Endothelial cell of umbilical vein (primary cell): ENCODE results near the gene KLF16. TPM values are rescaled to one million over a fixed set of nuclear protein-coding genes. Genes with fewer than 3 reads are reported as not detected.

ENCODE experiments used
- BruUV-seq: library from RNA; stranded (reverse); fragments of 400-500 nt; replicated peaks from 2 replicates; lab custom pipeline; 2021; lab: Mats Ljungman, UMichigan
- CTCF ChIA-PET: fragments of 300-600, 350-600 bp; sonication (Branson Sonifier 250); formaldehyde crosslinking; loops from one replicate; lab custom pipeline; 2021; ENCODE audit warnings: antibody characterized with exemption, inconsistent platforms; lab: Charles Lee
- POLR2A ChIA-PET: fragments of 300-600, 350-600 bp; sonication (Branson Sonifier 250); formaldehyde crosslinking; loops from one replicate; lab custom pipeline; 2021; ENCODE audit warnings: antibody characterized with exemption, inconsistent platforms; lab: Charles Lee
- DNase-seq: peaks from one replicate; pipeline ENCODE4 v3.0.0-alpha.2; 2011; ENCODE audit warnings: low read depth, low spot score
- FAIRE-seq: peaks from 2 replicates; lab custom pipeline; 2011; peaks lifted over from hg19 to GRCh38; lab: Jason Lieb, UNC
- H2AFZ ChIP-seq: 2 replicates; pipeline ENCODE4 v1.6.0; 2012; ENCODE audit warnings: low read depth, low read length, control low read depth, inconsistent platforms
- H3K27ac ChIP-seq: 2 replicates; pipeline ENCODE4 v1.5.1; 2011; ENCODE audit warnings: low read depth, mild to moderate bottlenecking, control low read depth, low read length, moderate library complexity; ENCODE audit not compliant: insufficient read depth
- H3K27me3 ChIP-seq, 2 experiments: 2 replicates each; pipeline versions ENCODE4 v1.6.0 to v1.6.1; 2011; ENCODE audit warnings: low read length in 2 of 2, mixed read lengths in 1 of 2; ENCODE audit not compliant: control insufficient read depth in 2 of 2, insufficient read depth in 2 of 2
- H3K36me3 ChIP-seq, 2 experiments: 2 replicates in 1 of 2; 3 replicates in 1 of 2; pipeline ENCODE4 v1.5.1; 2011; ENCODE audit warnings: low read length in 2 of 2, mild to moderate bottlenecking in 1 of 2, moderate library complexity in 1 of 2; ENCODE audit not compliant: control insufficient read depth in 2 of 2, insufficient read depth in 2 of 2; ENCODE audit errors: extremely low read depth in 1 of 2
- H3K4me1 ChIP-seq: 3 replicates; pipeline ENCODE4 v1.5.1; 2011; ENCODE audit warnings: mild to moderate bottlenecking, low read length; ENCODE audit not compliant: control insufficient read depth, insufficient read depth; ENCODE audit errors: extremely low read depth
- H3K4me2 ChIP-seq: 2 replicates; pipeline ENCODE4 v1.6.1; 2011; ENCODE audit warnings: low read length, control low read depth, mixed read lengths; ENCODE audit not compliant: insufficient read depth
- H3K4me3 ChIP-seq, 3 experiments: fragments of 200-600 bp in 1 of 3; sonication (generic), shearing (Covaris generic) in 1 of 3; replicated peaks in 1 of 3; 2 replicates each; pipeline ENCODE4 v1.5.1; 2011 to 2016; ENCODE audit warnings: control low read depth in 3 of 3, low read length in 3 of 3, mild to moderate bottlenecking in 2 of 3, inconsistent platforms in 1 of 3, low read depth in 1 of 3, moderate library complexity in 1 of 3; ENCODE audit not compliant: insufficient read depth in 1 of 3
- H3K79me2 ChIP-seq: 2 replicates; pipeline ENCODE4 v1.6.0; 2012; ENCODE audit warnings: low read length, inconsistent platforms; ENCODE audit not compliant: control insufficient read depth, insufficient read depth
- H3K9ac ChIP-seq: replicated peaks from 2 replicates; pipeline ENCODE3; 2011; ENCODE audit warnings: low read length, control low read depth; ENCODE audit not compliant: insufficient read depth; ENCODE audit errors: extremely low read depth
- H3K9me1 ChIP-seq: replicated peaks from 3 replicates; pipeline ENCODE4 v1.6.0; 2011; ENCODE audit warnings: mild to moderate bottlenecking, low read length; ENCODE audit not compliant: control insufficient read depth, insufficient read depth; ENCODE audit errors: extremely low read depth
- H3K9me3 ChIP-seq: replicated peaks from 2 replicates; pipeline ENCODE4 v1.5.1; 2012; ENCODE audit warnings: low read length, inconsistent platforms; ENCODE audit not compliant: control insufficient read depth, insufficient read depth
- H4K20me1 ChIP-seq: replicated peaks from 2 replicates; pipeline ENCODE3; 2011; ENCODE audit warnings: mild to moderate bottlenecking, low read length; ENCODE audit not compliant: control insufficient read depth, insufficient read depth; ENCODE audit errors: extremely low read depth
- CTCF ChIP-seq, 2 donors: IDR thresholded peaks; 1 replicate in 1 of 2; 2 replicates in 1 of 2; pipeline ENCODE4 v1.5.1; 2011; ENCODE audit warnings: low read length in 2 of 2, mild to moderate bottlenecking in 2 of 2, moderate library complexity in 2 of 2, control low read depth in 1 of 2, inconsistent platforms in 1 of 2, low read depth in 1 of 2; ENCODE audit not compliant: insufficient read depth in 1 of 2; ENCODE audit errors: extremely low read depth in 1 of 2
- EZH2 ChIP-seq: IDR thresholded peaks from 2 replicates; pipeline ENCODE4 v1.6.1; 2012; ENCODE audit warnings: borderline replicate concordance, low read depth, mild to moderate bottlenecking, moderate library complexity, low read length, inconsistent platforms; ENCODE audit not compliant: severe bottlenecking
- FOS ChIP-seq: IDR thresholded peaks from 2 replicates; pipeline ENCODE4 v1.6.1; 2011; ENCODE audit warnings: mild to moderate bottlenecking, low read length, moderate library complexity, borderline replicate concordance; ENCODE audit not compliant: insufficient read depth
- GATA2 ChIP-seq: IDR thresholded peaks from 2 replicates; pipeline ENCODE4 v1.7.0; 2011; ENCODE audit warnings: low read depth, mild to moderate bottlenecking, moderate library complexity, mixed read lengths, low read length; ENCODE audit not compliant: insufficient read length, insufficient read depth
- JUN ChIP-seq: IDR thresholded peaks from 2 replicates; pipeline ENCODE4 v1.6.1; 2011; ENCODE audit warnings: borderline replicate concordance, low read depth; ENCODE audit not compliant: insufficient read length, insufficient read depth
- MYC ChIP-seq: IDR thresholded peaks from one replicate; pipeline ENCODE4 v1.6.1; 2011; ENCODE audit warnings: mild to moderate bottlenecking, low read depth, low read length
- POLR2A ChIP-seq: IDR thresholded peaks from 2 replicates; pipeline ENCODE4 v1.6.1; 2012; ENCODE audit warnings: low read depth, mild to moderate bottlenecking, control low read depth, low read length
- POLR2AphosphoS5 ChIP-seq: IDR thresholded peaks from 2 replicates; pipeline ENCODE4 v1.6.1; 2012; ENCODE audit warnings: low read depth, mild to moderate bottlenecking, control low read depth, low read length, moderate library complexity; ENCODE audit not compliant: insufficient read depth
- dilution Hi-C: fragments of 300-500 bp; cut with MboI; formaldehyde crosslinking; loops from one replicate; pipeline ENCODE4 v1.15.0; 2019; ENCODE audit warnings: low sequenced_read_pairs; ENCODE audit not compliant: extremely low pct_ligation_motif_present
- intact Hi-C: fragments of 100-400 bp; cut with micrococcal nuclease; formaldehyde crosslinking; loops from one replicate; pipeline ENCODE4 v1.10.0; 2022
- polyA plus RNA-seq, 4 experiments: library from polyadenylated mRNA; depleted of rRNA in 3 of 4; stranded (reverse) in 3 of 4; unstranded in 1 of 4; fragments of >200 nt; gene quantifications; 2 replicates each; pipeline versions ENCODE4 v1.2.1 to v1.2.3, GENCODE V29; 2011 to 2012; ENCODE audit warnings: missing spikeins in 1 of 4
- total RNA-seq: library from RNA; stranded (reverse); gene quantifications from 2 replicates; pipeline ENCODE4 v1.2.3, GENCODE V29; 2021
- TF ChIP-seq, protein P1 (sequence below): IDR thresholded peaks from 2 replicates; pipeline ENCODE4 v1.6.1; 2011; ENCODE audit not compliant: insufficient read depth, insufficient read length

Gene KLF16
- total and polyA plus RNA-seq, 2 donors (not counting 3 experiments of a cell fraction or from before 2014, with no cell fraction given), result 11.6 to 36.6 TPM

DNA sequence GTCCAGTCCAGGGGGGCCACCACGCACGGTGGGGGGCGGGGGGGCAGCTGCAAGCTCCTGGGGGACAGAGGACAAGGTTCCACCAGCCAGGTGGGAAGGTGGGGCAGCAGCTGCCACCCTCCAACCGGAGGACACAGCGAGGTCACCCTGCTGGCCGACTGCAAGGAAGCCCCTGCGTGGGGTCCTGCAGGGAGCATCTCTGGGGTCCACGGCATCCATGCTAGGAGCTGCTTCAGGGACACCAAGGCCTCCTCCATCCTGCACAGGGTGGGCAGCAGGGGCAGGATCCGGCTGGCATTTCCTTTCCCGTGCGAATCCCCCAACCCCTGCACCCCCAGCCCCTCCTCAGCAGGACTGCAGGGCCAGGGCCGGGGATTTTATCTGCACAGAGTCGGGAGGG is 8.3 kb upstream of the KLF16 start:
- H3K36me3 ChIP-seq, result peaks cover 0 to 4% of the 10 kb centered on the region in 2 experiments
- CTCF ChIA-PET, result no interaction called here
- H3K9me1 ChIP-seq, result no peaks in the 10 kb centered on the region
- H3K4me1 ChIP-seq, result peaks cover 19% of the 10 kb centered on the region
- H3K9me3 ChIP-seq, result no peaks in the 10 kb centered on the region
- no peak overlapping the region for H3K4me3 ChIP-seq
- no peak for DNase-seq
- intact Hi-C loops (no loop called here), dilution Hi-C loops (no loop called here)
- BruUV-seq, result no TSS peak
- H3K4me2 ChIP-seq, result no peak overlapping the region
- no peak overlapping the region for H3K9ac ChIP-seq
- H3K79me2 ChIP-seq, result peaks cover 38% of the 10 kb centered on the region
- H3K27me3 ChIP-seq, result no peaks in the 10 kb centered on the region
- TF ChIP-seq, protein P1, sequence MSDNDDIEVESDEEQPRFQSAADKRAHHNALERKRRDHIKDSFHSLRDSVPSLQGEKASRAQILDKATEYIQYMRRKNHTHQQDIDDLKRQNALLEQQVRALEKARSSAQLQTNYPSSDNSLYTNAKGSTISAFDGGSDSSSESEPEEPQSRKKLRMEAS, result no peak
- H2AFZ ChIP-seq, result no peak overlapping the region
- no peak overlapping the region for H3K27ac ChIP-seq
- POLR2A ChIA-PET, result no interaction called here
- FAIRE-seq, result no peak
- no peaks in the 10 kb centered on the region for H4K20me1 ChIP-seq

DNA sequence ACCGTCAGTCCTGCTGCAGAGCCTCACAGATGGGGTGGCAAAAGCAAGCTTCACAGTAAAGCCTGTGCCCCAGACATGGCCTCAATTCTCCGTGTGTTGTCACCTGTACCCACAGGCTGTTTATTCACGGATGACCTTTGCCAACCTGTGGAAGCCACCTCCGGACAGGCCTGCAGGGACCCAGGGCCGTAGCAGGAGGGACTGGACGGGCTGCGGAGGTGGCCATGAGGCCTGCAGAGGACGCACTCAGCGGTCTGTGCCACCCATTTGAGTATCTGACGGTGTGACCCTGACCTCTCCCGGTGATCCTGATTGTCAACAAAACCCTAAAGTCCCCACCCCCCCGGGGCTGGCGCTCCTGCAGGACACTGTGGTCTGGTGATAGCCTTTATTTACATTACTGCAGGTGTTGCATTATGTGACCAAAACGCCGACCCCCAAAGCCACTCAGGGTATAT is 7.8 kb upstream of the KLF16 start:
- Histone ChIP-seq H3K9me1 (no peaks in the 10 kb centered on the region), H2AFZ (no peak overlapping the region), H3K9me3 (no peaks in the 10 kb centered on the region), H3K27ac (no peak overlapping the region), H3K4me2 (no peak overlapping the region), H3K4me1 (peaks cover 15% of the 10 kb centered on the region), H3K79me2 (peaks cover 38% of the 10 kb centered on the region), H3K4me3 (no peak overlapping the region), H4K20me1 (no peaks in the 10 kb centered on the region), H3K9ac (no peak overlapping the region), H3K36me3 (peaks cover 0 to 4% of the 10 kb centered on the region in 2 experiments), H3K27me3 (no peaks in the 10 kb centered on the region)
- FAIRE-seq (no peak), DNase-seq (no peak)
- no TSS peak for BruUV-seq
- TF ChIP-seq JUN, result no peak
- no peak for TF ChIP-seq POLR2A
- TF ChIP-seq MYC, result no peak
- TF ChIP-seq CTCF (IDR thresholded peaks at IDR 0.05; ENCODE audit: extremely low read depth in 1 of 2, insufficient read depth in 1 of 2, low read depth in 1 of 2, low read length in 2 of 2), result no peak
- no peak for TF ChIP-seq GATA2
- no peak for TF ChIP-seq FOS
- TF ChIP-seq EZH2, result no peak
- TF ChIP-seq, protein P1, result no peak
- TF ChIP-seq POLR2AphosphoS5, result no peak
- dilution Hi-C loops (no loop called here), intact Hi-C loops (no loop called here)
- ChIA-PET POLR2A (no interaction called here), CTCF (no interaction called here)
